Epithelial cell of proximal tubule (primary cell): ENCODE data around the gene TFF3. TPM values are rescaled to one million over a fixed set of nuclear protein-coding genes. Genes with fewer than 3 reads are reported as not detected.

Experiments
- DNase-seq: peaks from one replicate; pipeline ENCODE4 v3.0.0-alpha.2; 2011; ENCODE audit warnings: low read depth
- H3K4me3 ChIP-seq: 2 replicates; pipeline ENCODE4 v1.5.1; 2011; ENCODE audit warnings: low read depth, mild to moderate bottlenecking, low read length
- CTCF ChIP-seq: conservative IDR thresholded peaks from 2 replicates; pipeline ENCODE4 v1.5.1; 2012; ENCODE audit warnings: low read depth, mild to moderate bottlenecking, low read length
- total RNA-seq: library from RNA; depleted of rRNA; stranded (reverse); fragments of >200 nt; gene quantifications from 2 replicates; pipeline ENCODE4 v1.2.3, GENCODE V29; 2015

TFF3 gene
- total RNA-seq, 1 donor from 2014 or later: 1.0 TPM

- TF ChIP-seq CTCF: no peak
- no peak overlapping the region for H3K4me3 ChIP-seq
- DNase-seq: no peak
Observed at GRCh38 chr21:42314616-42315295, 453 bp downstream of the TFF3 start.

GRCh38 chr21:42313501-42313969 lies 1.7 kb downstream of the TFF3 start:
- no peak for DNase-seq
- no peak for TF ChIP-seq CTCF
- no peak overlapping the region for H3K4me3 ChIP-seq

GRCh38 chr21:42312626-42313104 lies 2.5 kb downstream of the TFF3 start:
- DNase-seq: no peak
- no peak for TF ChIP-seq CTCF

GRCh38 chr21:42311816-42312625 lies 3.2 kb downstream of the TFF3 start:
- no peak for DNase-seq
- no peak for TF ChIP-seq CTCF
- no peak overlapping the region for H3K4me3 ChIP-seq

More at GRCh38 chr21:42312626-42313104, 2.5 kb downstream of the TFF3 start:
- H3K4me3 ChIP-seq: no peak overlapping the region

- no peak for TF ChIP-seq CTCF
- no peak overlapping the region for H3K4me3 ChIP-seq
- DNase-seq: no peak
Observed at GRCh38 chr21:42311160-42311559, 4.0 kb downstream of the TFF3 start.

GRCh38 chr21:42310411-42311001 lies 4.7 kb downstream of the TFF3 start:
- H3K4me3 ChIP-seq: no peak overlapping the region
- TF ChIP-seq CTCF: no peak
- no peak for DNase-seq
